Measurements from ENCODE around the gene GPR173.

DNA sequence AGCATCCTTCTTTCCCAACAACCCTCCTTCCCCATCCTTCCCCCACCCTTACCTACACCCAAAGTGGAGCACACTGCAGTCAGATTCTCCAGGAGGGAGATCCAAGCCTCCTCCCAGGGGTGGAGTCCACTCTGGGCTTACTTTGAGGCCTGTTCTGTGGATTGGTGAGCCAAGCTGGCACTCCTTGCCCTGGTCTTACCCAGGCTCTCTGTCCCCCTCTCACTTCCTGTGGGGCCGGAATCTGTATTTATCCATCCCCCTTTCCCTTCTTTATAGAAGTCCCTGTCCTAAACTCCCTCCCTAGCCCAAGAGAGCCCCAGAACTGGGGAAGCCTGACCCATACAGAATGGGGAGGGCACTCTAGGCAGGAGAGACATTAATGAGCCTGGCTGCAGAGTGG lies 30.4 kb downstream of the GPR173 start:
- TF ChIP-seq, protein P1, sequence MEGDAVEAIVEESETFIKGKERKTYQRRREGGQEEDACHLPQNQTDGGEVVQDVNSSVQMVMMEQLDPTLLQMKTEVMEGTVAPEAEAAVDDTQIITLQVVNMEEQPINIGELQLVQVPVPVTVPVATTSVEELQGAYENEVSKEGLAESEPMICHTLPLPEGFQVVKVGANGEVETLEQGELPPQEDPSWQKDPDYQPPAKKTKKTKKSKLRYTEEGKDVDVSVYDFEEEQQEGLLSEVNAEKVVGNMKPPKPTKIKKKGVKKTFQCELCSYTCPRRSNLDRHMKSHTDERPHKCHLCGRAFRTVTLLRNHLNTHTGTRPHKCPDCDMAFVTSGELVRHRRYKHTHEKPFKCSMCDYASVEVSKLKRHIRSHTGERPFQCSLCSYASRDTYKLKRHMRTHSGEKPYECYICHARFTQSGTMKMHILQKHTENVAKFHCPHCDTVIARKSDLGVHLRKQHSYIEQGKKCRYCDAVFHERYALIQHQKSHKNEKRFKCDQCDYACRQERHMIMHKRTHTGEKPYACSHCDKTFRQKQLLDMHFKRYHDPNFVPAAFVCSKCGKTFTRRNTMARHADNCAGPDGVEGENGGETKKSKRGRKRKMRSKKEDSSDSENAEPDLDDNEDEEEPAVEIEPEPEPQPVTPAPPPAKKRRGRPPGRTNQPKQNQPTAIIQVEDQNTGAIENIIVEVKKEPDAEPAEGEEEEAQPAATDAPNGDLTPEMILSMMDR (IDR thresholded peaks at IDR 0.05; ENCODE audit: control extremely low read depth in 1 of 3, insufficient read depth in 1 of 3, low read depth in 1 of 3, low read length in 3 of 3), result no peak
- TF ChIP-seq, protein P2, sequence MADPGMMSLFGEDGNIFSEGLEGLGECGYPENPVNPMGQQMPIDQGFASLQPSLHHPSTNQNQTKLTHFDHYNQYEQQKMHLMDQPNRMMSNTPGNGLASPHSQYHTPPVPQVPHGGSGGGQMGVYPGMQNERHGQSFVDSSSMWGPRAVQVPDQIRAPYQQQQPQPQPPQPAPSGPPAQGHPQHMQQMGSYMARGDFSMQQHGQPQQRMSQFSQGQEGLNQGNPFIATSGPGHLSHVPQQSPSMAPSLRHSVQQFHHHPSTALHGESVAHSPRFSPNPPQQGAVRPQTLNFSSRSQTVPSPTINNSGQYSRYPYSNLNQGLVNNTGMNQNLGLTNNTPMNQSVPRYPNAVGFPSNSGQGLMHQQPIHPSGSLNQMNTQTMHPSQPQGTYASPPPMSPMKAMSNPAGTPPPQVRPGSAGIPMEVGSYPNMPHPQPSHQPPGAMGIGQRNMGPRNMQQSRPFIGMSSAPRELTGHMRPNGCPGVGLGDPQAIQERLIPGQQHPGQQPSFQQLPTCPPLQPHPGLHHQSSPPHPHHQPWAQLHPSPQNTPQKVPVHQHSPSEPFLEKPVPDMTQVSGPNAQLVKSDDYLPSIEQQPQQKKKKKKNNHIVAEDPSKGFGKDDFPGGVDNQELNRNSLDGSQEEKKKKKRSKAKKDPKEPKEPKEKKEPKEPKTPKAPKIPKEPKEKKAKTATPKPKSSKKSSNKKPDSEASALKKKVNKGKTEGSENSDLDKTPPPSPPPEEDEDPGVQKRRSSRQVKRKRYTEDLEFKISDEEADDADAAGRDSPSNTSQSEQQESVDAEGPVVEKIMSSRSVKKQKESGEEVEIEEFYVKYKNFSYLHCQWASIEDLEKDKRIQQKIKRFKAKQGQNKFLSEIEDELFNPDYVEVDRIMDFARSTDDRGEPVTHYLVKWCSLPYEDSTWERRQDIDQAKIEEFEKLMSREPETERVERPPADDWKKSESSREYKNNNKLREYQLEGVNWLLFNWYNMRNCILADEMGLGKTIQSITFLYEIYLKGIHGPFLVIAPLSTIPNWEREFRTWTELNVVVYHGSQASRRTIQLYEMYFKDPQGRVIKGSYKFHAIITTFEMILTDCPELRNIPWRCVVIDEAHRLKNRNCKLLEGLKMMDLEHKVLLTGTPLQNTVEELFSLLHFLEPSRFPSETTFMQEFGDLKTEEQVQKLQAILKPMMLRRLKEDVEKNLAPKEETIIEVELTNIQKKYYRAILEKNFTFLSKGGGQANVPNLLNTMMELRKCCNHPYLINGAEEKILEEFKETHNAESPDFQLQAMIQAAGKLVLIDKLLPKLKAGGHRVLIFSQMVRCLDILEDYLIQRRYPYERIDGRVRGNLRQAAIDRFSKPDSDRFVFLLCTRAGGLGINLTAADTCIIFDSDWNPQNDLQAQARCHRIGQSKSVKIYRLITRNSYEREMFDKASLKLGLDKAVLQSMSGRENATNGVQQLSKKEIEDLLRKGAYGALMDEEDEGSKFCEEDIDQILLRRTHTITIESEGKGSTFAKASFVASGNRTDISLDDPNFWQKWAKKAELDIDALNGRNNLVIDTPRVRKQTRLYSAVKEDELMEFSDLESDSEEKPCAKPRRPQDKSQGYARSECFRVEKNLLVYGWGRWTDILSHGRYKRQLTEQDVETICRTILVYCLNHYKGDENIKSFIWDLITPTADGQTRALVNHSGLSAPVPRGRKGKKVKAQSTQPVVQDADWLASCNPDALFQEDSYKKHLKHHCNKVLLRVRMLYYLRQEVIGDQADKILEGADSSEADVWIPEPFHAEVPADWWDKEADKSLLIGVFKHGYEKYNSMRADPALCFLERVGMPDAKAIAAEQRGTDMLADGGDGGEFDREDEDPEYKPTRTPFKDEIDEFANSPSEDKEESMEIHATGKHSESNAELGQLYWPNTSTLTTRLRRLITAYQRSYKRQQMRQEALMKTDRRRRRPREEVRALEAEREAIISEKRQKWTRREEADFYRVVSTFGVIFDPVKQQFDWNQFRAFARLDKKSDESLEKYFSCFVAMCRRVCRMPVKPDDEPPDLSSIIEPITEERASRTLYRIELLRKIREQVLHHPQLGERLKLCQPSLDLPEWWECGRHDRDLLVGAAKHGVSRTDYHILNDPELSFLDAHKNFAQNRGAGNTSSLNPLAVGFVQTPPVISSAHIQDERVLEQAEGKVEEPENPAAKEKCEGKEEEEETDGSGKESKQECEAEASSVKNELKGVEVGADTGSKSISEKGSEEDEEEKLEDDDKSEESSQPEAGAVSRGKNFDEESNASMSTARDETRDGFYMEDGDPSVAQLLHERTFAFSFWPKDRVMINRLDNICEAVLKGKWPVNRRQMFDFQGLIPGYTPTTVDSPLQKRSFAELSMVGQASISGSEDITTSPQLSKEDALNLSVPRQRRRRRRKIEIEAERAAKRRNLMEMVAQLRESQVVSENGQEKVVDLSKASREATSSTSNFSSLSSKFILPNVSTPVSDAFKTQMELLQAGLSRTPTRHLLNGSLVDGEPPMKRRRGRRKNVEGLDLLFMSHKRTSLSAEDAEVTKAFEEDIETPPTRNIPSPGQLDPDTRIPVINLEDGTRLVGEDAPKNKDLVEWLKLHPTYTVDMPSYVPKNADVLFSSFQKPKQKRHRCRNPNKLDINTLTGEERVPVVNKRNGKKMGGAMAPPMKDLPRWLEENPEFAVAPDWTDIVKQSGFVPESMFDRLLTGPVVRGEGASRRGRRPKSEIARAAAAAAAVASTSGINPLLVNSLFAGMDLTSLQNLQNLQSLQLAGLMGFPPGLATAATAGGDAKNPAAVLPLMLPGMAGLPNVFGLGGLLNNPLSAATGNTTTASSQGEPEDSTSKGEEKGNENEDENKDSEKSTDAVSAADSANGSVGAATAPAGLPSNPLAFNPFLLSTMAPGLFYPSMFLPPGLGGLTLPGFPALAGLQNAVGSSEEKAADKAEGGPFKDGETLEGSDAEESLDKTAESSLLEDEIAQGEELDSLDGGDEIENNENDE (IDR thresholded peaks at IDR 0.05; ENCODE audit: insufficient replicate concordance, low read length), result no peak
- TF ChIP-seq CHD1 (IDR thresholded peaks at IDR 0.05; ENCODE audit: low read depth, low read length) (no peak), POLR2A (IDR thresholded peaks at IDR 0.05; ENCODE audit: control extremely low read depth in 1 of 2, low read depth in 2 of 2, low read length in 2 of 2) (no peak), CBX8 (IDR thresholded peaks at IDR 0.05; ENCODE audit: borderline replicate concordance, low read depth, low read length) (no peak)
